DND-41 (cell line): ENCODE results near the gene HACD4.

Experiments used
- ATAC-seq: fragments of 200-7000 bp; cut with Tn5 transposase; 3 replicates; pipeline ENCODE4 v1.9.1; 2021; ENCODE audit warnings: low read depth; ENCODE audit not compliant: insufficient read depth
- DNase-seq: peaks from one replicate; pipeline ENCODE4 v3.0.0-alpha.2; 2020
- H2AFZ ChIP-seq: 2 replicates; pipeline ENCODE4 v1.6.0; 2012; ENCODE audit warnings: low read depth, low read length
- H3K27ac ChIP-seq: 2 replicates; pipeline ENCODE4 v1.5.1; 2012; ENCODE audit warnings: low read length, inconsistent platforms
- H3K27me3 ChIP-seq: fragments of 200-600 bp; sonication (generic); 2 replicates; pipeline ENCODE4 v1.6.0; 2012; ENCODE audit warnings: low read length, mild to moderate bottlenecking, inconsistent platforms; ENCODE audit not compliant: insufficient read depth, poor library complexity
- H3K36me3 ChIP-seq: 2 replicates; pipeline ENCODE4 v1.5.1; 2012; ENCODE audit warnings: low read length, inconsistent platforms; ENCODE audit not compliant: insufficient read depth
- H3K4me1 ChIP-seq: 2 replicates; pipeline ENCODE4 v1.5.1; 2012; ENCODE audit warnings: mild to moderate bottlenecking, low read length; ENCODE audit not compliant: insufficient read depth
- H3K4me2 ChIP-seq: 2 replicates; pipeline ENCODE4 v1.6.0; 2012; ENCODE audit warnings: mild to moderate bottlenecking, moderate library complexity, low read length, inconsistent platforms; ENCODE audit not compliant: insufficient read depth
- H3K4me3 ChIP-seq, 2 experiments: fragments of 200-600 bp in 1 of 2; shearing (Covaris generic) in 1 of 2; 2 replicates each; pipeline ENCODE4 v1.5.1; 2012 to 2016; ENCODE audit warnings: inconsistent platforms in 2 of 2, low read length in 2 of 2, mild to moderate bottlenecking in 2 of 2, low read depth in 1 of 2, moderate library complexity in 1 of 2
- H3K79me2 ChIP-seq: 2 replicates; pipeline ENCODE4 v1.6.0; 2012; ENCODE audit warnings: low read length, inconsistent platforms; ENCODE audit not compliant: insufficient read depth
- H3K9ac ChIP-seq: 2 replicates; pipeline ENCODE4 v1.6.0; 2012; ENCODE audit warnings: low read depth, mild to moderate bottlenecking, inconsistent platforms, low read length, moderate library complexity
- H3K9me3 ChIP-seq: 2 replicates; pipeline ENCODE4 v1.5.1; 2012; ENCODE audit warnings: low read length, moderate library complexity, mild to moderate bottlenecking, inconsistent platforms; ENCODE audit not compliant: insufficient read depth, severe bottlenecking
- H4K20me1 ChIP-seq: 2 replicates; pipeline ENCODE4 v1.6.0; 2012; ENCODE audit warnings: low read length; ENCODE audit not compliant: insufficient read depth
- EZH2 ChIP-seq: IDR thresholded peaks from 3 replicates; pipeline ENCODE4 v1.6.1; 2012; ENCODE audit warnings: borderline replicate concordance, low read depth, mild to moderate bottlenecking, moderate library complexity, low read length, inconsistent platforms; ENCODE audit not compliant: severe bottlenecking
- TF ChIP-seq, protein P1 (sequence below): IDR thresholded peaks from 2 replicates; pipeline ENCODE4 v1.5.1; 2012; ENCODE audit warnings: borderline replicate concordance, low read length, moderate library complexity, mild to moderate bottlenecking; ENCODE audit not compliant: poor library complexity, severe bottlenecking; ENCODE audit errors: extremely low read depth

Gene HACD4

DNA sequence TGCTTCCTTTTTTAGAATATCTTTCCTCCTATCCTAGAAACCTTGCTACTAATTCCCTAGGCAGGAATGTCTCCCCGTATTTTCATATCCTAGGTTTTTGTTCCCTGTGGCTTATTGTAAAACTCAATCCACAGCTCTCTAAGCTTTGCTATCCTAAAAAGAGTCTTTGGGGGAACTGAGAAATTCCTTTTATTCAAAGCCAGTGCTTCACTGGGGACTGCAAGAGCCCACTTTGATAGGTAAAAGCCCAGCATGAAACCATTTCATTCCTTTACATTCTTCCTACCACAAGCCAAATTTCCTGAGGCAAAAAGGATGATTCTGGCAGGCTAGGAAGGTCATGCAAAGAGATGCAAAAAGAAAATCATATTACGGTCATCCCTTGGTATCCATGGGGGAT, 5.8 kb upstream of the HACD4 start:
- H3K4me3 ChIP-seq = no peak overlapping the region
- TF ChIP-seq, protein P1, sequence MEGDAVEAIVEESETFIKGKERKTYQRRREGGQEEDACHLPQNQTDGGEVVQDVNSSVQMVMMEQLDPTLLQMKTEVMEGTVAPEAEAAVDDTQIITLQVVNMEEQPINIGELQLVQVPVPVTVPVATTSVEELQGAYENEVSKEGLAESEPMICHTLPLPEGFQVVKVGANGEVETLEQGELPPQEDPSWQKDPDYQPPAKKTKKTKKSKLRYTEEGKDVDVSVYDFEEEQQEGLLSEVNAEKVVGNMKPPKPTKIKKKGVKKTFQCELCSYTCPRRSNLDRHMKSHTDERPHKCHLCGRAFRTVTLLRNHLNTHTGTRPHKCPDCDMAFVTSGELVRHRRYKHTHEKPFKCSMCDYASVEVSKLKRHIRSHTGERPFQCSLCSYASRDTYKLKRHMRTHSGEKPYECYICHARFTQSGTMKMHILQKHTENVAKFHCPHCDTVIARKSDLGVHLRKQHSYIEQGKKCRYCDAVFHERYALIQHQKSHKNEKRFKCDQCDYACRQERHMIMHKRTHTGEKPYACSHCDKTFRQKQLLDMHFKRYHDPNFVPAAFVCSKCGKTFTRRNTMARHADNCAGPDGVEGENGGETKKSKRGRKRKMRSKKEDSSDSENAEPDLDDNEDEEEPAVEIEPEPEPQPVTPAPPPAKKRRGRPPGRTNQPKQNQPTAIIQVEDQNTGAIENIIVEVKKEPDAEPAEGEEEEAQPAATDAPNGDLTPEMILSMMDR = no peak
- no peak for TF ChIP-seq EZH2
- H3K9me3 ChIP-seq = no peaks in the 10 kb centered on the region
- H3K79me2 ChIP-seq = no peaks in the 10 kb centered on the region
- no peak overlapping the region for H2AFZ ChIP-seq
- peaks cover 22% of the 10 kb centered on the region for H3K4me1 ChIP-seq
- H4K20me1 ChIP-seq = no peaks in the 10 kb centered on the region
- H3K36me3 ChIP-seq = no peaks in the 10 kb centered on the region
- DNase-seq (no peak), ATAC-seq (no peak)
- no peak overlapping the region for H3K27ac ChIP-seq
- no peak overlapping the region for H3K4me2 ChIP-seq
- no peaks in the 10 kb centered on the region for H3K27me3 ChIP-seq
- no peak overlapping the region for H3K9ac ChIP-seq

- ATAC-seq (no peak), DNase-seq (no peak)
- Histone ChIP-seq H3K9ac (no peak overlapping the region), H4K20me1 (no peaks in the 10 kb centered on the region), H3K4me3 (no peak overlapping the region), H3K79me2 (no peaks in the 10 kb centered on the region), H3K36me3 (no peaks in the 10 kb centered on the region), H3K27me3 (no peaks in the 10 kb centered on the region), H2AFZ (no peak overlapping the region), H3K9me3 (no peaks in the 10 kb centered on the region), H3K27ac (no peak overlapping the region), H3K4me1 (no peaks in the 10 kb centered on the region; the same call in 1 of the 2 replicates), H3K4me2 (no peak overlapping the region)
- TF ChIP-seq EZH2 = no peak
- TF ChIP-seq, protein P1 = no peak
These were observed 356 bp upstream of the HACD4 start for GRCh38 chr9:21031808-21032183.

DNA sequence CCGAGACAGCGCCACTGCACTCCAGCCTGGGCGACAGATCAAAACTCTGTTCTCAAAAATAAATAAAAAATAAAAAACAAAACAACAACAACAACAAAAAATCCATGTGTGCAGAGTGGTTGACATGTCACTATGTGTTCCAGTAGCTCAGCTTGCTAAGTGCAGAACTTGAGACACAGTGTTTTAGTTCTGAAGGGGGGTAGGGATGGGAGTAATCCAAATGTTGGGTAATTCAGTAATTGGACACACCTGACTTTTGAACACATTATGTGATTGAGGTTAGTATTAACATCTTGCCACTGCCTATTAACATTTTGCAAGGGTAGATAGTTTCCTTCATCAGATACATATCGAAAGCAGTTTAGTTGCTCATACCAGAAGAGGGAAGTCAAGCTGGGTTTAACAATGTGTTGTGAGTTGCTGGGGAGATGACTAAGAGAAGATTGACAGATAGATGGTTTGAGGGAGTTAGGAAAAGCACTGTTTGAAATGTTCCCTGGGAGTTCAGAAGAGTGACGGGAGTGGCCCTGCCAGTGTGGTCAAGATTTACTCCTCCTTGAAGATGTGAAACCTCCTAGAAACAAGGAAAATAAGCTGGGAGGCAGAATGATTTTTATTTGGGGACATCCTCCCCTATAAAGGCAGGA, 928 bp downstream of the HACD4 start:
- Histone ChIP-seq H3K9ac (no peak overlapping the region), H2AFZ (no peak overlapping the region), H3K27me3 (no peaks in the 10 kb centered on the region), H3K36me3 (no peaks in the 10 kb centered on the region), H3K4me3 (no peak overlapping the region), H3K9me3 (no peaks in the 10 kb centered on the region), H3K79me2 (no peaks in the 10 kb centered on the region), H4K20me1 (no peaks in the 10 kb centered on the region), H3K4me1 (no peaks in the 10 kb centered on the region), H3K4me2 (no peak overlapping the region), H3K27ac (no peak overlapping the region)
- DNase-seq (no peak), ATAC-seq (no peak)
- TF ChIP-seq, protein P1 = no peak
- TF ChIP-seq EZH2 = no peak

DNA sequence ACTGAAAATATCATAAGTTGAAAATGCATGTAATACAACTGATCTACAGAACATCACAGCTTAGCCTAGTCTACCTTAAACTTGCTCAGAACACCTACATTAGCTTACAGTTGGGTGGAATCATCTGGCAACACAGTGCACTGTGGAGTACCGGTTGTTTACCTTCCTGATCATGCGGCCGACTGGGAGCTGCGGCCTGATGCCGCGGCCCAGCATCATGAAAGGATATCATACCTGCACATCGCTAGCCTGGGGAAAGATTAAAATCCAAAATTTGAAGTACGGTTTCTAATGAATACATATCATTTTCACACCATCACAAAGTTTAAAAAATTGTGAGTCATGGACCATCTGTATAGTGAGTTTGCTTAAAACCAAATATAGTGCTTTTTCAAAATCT, 1.8 kb downstream of the HACD4 start:
- no peak overlapping the region for H3K4me2 ChIP-seq
- no peak for DNase-seq
- no peaks in the 10 kb centered on the region for H3K36me3 ChIP-seq
- H3K27ac ChIP-seq = no peak overlapping the region
- no peaks in the 10 kb centered on the region for H3K79me2 ChIP-seq
- H3K4me1 ChIP-seq = no peaks in the 10 kb centered on the region
- no peak overlapping the region for H3K9ac ChIP-seq
- H3K27me3 ChIP-seq = no peaks in the 10 kb centered on the region
- no peak overlapping the region for H3K4me3 ChIP-seq
- H3K9me3 ChIP-seq = no peaks in the 10 kb centered on the region
- no peak for ATAC-seq
- no peak overlapping the region for H2AFZ ChIP-seq
- H4K20me1 ChIP-seq = no peaks in the 10 kb centered on the region
- no peak for TF ChIP-seq EZH2
- TF ChIP-seq, protein P1 = no peak
